Measurements from ENCODE around the gene IFNL2.

DNA sequence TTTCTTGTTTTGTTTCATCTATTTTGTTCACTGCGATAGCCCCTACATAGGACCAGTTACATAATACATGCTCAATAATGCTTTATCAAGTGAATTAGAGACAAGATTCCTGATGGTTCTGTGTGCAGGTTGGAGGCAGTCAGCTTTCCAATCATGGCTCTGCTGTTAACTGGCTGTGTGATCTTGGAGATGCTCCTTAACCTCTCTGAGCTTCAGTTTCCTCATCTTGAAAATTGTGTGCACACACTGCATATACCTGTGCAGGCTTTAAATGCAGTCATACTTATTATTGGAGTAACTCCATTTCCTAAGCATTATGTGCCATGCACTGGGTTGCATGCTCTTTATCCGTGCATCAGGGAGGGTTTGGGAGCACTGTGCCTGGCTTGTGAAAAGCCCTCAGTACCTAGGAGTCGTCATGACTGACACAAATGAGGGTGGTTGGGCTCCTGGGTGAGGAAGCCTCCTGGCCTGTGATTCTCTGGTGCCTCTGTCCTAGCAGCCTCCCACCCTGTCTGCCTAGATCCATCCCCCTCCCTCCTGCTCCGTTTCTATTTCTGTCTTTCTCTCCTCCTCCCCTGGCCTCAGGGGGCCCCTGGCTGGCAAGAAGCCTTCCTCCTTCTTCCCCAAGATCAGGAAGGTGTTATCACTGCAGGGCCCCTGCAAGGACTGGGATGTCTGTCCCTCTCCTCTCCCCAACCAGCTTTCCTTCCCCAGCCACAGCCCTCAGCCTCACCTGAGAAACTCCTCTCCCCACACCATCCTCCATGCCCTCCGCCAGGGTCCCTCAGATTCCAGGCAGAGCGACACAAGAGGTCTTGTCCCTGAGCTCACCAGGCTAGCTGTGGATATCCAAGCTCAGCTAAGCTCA lies 36.7 kb downstream of the IFNL2 start:
- TF ChIP-seq, protein P1, sequence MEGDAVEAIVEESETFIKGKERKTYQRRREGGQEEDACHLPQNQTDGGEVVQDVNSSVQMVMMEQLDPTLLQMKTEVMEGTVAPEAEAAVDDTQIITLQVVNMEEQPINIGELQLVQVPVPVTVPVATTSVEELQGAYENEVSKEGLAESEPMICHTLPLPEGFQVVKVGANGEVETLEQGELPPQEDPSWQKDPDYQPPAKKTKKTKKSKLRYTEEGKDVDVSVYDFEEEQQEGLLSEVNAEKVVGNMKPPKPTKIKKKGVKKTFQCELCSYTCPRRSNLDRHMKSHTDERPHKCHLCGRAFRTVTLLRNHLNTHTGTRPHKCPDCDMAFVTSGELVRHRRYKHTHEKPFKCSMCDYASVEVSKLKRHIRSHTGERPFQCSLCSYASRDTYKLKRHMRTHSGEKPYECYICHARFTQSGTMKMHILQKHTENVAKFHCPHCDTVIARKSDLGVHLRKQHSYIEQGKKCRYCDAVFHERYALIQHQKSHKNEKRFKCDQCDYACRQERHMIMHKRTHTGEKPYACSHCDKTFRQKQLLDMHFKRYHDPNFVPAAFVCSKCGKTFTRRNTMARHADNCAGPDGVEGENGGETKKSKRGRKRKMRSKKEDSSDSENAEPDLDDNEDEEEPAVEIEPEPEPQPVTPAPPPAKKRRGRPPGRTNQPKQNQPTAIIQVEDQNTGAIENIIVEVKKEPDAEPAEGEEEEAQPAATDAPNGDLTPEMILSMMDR (conservative IDR thresholded peaks at IDR 0.05 in 1 of 2, IDR thresholded peaks at IDR 0.05 in 1 of 2; ENCODE audit: low read depth in 1 of 2, low read length in 2 of 2): no peak
- no peak for TF ChIP-seq EZH2 (IDR thresholded peaks at IDR 0.05; ENCODE audit: low read length, missing control alignments)
